OCI-LY3 (cell line): ENCODE measurements around the gene TNNC2.
A peak's percentile ranks its signal among the peaks of the same experiment; 100 is the strongest.

ENCODE experiments used
- CTCF ChIP-seq: fragments of 200-600, 300-600 bp; sonication (generic); IDR thresholded peaks from 2 replicates; pipeline ENCODE4 v1.5.1; 2014; ENCODE audit warnings: antibody characterized with exemption, low read length, low read depth
- EZH2phosphoT487 ChIP-seq: fragments of 200-600 bp; shearing (Covaris generic); IDR thresholded peaks from 2 replicates; pipeline ENCODE4 v1.6.1; 2018; ENCODE audit warnings: antibody characterized with exemption, mixed run types, low read depth

GRCh38 chr20:45823949-45824835 is 2.9 kb downstream of the TNNC2 start:
- TF ChIP-seq CTCF (peak; percentile 66), EZH2phosphoT487 (no peak)
